ENCODE results near the gene FGD5.

The FGD5 gene

DNA sequence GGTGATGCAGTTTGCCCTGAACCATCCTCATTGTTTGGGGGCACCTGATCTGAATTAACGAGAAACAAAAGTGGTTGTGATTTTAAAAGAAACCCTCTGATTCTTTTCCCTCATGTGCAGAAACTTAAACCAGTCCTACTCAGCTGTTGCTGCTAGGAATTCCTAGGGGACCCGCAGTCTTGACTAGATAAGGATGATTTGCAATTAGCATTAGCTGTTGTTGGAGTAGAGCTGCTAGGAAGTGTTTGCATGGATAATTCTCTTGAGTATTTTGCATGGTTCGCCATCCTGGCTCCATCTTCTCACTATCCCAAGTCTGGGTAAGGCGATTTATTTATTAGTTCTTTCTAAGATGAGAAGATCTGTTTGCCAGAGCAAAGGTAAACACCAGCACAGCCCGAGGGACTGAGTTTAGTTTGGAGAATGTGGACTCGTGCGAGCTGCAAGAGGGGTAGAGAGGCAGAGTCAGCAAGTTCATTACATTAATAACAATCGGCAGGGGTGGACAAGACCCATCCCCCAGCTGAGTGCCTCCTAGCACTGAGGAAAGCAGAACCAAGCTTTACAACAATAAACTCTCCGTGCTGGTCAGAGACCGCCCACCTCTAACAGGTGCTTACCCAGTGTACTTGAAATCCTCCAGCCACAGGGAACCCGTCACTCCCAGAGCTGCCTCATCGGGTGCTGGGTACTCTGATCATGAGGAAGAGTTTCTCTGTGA, 4.1 kb downstream of the FGD5 start:
- in situ Hi-C loops (cut with HindIII; ENCODE audit: low sequenced_read_pairs), result loop anchor here (10.0 kb wide), 1 partner anchor 102 kb away; no protein-coding TSS in a partner anchor

DNA sequence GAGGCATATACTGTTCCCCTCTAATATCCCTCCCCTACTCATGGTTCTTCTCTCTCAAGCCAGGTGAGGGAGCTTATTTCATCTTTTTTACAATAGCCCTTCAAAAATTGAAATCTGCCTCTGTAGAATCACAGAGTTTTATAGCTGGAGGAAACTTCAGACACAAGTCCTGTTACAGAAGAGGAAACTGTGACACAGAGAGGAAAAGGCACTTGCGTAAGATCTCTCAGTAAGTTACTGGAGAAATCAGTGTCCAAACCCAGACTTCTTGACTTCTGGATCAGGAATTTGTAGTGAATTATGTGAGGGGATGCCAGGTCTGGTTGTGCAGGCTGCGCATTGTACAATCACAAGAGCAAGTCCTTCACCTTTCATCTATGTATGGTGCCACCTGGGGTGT, 4.6 kb downstream of the FGD5 start:
- in situ Hi-C loops (cut with HindIII; ENCODE audit: low sequenced_read_pairs), result loop anchor here (10.0 kb wide), 1 partner anchor 101 kb away; no protein-coding TSS in a partner anchor

DNA sequence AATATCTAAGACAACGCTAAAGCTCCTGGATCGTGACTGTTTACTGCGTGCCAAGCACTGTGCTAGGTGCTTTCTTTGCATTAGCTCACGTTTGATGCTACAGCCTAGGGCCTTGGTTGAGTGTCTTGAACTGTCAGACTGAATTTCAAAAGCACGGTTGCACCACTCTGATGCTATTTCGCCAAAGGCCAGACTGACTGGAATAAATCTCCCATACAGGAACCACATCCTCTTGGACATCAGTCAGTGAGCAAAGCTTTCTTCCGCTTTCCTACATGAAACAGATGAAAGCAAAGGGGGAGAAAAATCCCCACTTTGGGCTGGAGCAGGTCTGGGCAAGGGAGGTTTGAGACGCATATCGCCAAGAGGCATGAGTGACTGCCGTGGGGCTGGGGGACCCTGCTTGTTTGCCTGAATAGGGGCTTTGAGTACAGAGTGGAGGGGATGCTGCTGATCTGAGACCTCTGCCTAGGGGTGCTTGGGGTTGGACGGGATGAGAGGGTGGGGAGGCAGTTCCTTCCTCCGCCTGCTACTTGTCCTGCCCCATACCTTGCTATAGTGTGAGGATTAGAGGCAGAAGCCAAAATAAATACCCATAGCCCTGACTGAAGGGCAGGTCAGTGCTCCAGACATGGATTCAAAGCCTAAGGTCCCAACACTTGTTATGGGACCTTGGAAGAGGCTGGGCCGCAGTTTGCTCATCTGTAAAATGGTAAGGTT, 5.3 kb downstream of the FGD5 start:
- in situ Hi-C loops (cut with HindIII; ENCODE audit: low sequenced_read_pairs), result loop anchor here (10.0 kb wide), 1 partner anchor 101 kb away; no protein-coding TSS in a partner anchor

DNA sequence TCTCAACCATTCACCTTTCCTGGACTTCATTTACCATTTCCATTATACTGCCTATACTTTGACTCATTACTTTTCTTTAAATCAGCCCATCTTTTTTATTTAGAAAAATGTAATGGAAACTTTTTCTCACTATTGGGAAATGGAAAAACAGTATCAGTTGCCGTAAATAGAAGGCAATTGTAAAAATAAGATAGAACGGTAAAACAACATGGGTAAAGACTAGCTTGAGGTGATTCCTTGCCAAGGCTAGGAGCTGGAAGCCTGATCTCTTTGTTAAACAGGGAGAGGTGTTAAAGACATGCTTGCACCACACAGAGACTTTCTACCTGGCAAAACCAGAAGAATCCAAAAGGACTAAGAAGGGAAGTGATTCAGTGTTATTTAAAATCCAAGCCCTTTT, 5.9 kb downstream of the FGD5 start:
- in situ Hi-C loops (cut with HindIII; ENCODE audit: low sequenced_read_pairs), result loop anchor here (10.0 kb wide), 1 partner anchor 100 kb away; no protein-coding TSS in a partner anchor

DNA sequence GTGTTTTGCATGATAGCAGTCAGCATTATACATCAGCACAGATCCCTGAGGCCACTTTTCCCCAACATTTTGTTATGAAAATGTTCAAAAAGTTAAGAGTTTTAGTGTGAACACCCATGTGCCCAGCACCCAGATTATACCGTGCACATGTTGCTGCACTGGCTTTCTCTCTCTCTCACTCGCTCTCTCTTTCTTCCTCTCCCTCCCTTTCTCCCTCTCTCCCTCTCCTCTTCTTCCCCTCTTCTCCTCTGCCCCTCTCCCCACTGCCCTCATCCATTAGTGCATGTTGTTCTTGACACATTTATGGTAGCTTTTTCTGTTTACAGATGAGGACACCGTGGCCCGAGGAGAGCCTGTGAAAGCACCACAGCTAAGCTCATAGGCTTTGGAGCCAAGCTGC, 7.3 kb downstream of the FGD5 start:
- in situ Hi-C loops (cut with HindIII; ENCODE audit: low sequenced_read_pairs), result loop anchor here (10.0 kb wide), 1 partner anchor 99 kb away; no protein-coding TSS in a partner anchor

DNA sequence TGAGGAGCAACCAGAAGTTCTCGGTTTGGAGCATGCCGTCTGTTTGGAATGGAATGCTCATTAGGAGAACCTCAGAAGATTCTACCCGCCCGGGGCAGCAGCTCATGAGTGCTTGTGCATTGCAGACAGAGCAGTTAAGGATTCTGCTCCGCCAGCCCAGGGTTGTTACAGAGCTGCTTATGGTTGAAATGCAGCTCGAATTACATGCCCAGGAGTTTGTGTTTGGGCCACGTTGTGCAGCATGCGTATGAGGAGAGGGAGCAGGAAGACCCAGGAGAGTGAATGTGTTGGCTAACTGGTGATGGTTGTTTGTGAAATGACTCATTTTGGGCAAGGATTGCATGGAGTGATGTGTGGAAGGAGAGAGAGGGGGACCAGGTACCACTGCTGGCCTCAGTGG, 9.0 kb downstream of the FGD5 start:
- in situ Hi-C loops (cut with HindIII; ENCODE audit: low sequenced_read_pairs), result loop anchor here (10.0 kb wide), 1 partner anchor 97 kb away; no protein-coding TSS in a partner anchor

DNA sequence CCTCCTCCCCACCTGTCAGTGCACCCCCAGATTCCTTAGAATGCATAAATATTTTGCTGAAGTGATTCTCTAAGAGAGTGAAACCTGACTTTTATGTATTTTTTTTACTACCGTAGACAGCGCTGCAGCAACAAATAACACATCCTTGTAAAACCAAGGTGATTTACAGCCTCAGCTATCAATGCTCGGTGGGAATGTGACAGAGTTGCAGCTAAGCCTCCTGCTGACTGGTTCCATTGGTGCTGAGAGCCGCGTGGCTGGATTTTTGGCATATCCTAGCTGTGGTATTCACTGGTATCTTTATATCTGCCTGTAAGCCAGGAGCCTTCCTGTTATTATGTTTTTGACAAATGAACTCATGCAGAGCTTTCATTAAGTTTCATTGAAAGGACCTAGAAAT, 11.0 kb downstream of the FGD5 start:
- in situ Hi-C loops (cut with HindIII; ENCODE audit: low sequenced_read_pairs), result loop anchor here (10.0 kb wide), 1 partner anchor 95 kb away; no protein-coding TSS in a partner anchor

DNA sequence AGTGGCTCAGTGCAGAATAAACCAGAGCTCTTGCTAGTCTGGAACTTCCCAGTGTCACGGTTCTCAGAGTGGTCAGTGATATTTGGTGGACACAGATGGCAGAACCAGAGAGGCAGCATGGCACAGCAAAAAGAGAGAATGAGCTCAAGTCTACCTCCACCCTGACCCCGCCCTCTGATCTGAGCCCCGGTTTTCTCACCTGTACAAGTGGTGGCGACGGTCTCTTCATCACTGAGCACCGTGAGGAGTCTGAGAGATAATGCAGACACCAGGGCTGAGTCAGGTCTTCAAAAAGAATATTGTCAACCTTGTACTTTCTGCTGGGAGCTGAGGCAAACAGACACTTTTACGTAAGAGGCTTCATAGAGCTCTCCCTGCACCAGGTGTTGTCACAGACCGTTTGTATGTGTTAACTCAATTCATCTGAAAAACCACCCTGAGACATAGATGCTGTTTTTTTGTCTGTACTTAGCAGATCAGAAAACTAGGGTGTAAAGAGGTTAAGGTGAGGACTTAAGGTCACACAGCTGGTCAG, 13.2 kb downstream of the FGD5 start:
- in situ Hi-C loops (cut with HindIII; ENCODE audit: low sequenced_read_pairs), result no loop called here

DNA sequence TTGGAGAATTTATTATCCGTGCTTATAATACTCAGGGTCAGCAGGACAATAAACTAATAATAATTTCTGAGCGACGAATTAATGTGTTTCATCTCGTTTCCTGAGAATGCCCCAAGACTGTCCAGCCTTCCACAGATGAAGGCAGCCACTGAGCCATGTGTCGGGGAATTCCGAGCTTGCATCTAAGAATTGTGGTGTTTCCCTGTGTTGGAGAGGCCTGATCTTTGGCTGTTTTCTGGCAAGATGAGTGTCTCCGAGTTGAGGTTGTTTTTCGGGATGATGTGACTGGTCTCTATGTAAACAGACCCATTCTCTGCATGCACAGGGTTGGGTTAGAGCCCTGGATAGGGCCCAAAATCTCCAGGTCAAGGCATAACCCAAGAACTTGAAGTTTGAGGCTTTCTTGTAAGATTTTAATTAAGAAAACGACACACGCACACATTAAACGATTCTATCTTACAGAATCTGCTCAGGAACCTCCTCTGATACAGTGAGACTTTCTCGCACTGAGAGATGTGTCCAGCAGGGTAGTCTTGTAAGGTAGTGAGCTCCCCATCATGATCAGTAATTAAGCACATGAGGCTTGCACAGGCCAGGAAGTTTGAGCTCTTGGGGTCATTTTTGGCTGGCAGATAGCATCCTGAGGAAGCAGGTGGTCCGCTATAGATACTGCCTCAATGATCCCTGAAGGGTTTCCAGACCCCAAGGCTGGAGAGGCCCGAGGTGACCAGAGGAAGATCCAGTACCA, 14.4 kb downstream of the FGD5 start:
- in situ Hi-C loops (cut with HindIII; ENCODE audit: low sequenced_read_pairs), result no loop called here

DNA sequence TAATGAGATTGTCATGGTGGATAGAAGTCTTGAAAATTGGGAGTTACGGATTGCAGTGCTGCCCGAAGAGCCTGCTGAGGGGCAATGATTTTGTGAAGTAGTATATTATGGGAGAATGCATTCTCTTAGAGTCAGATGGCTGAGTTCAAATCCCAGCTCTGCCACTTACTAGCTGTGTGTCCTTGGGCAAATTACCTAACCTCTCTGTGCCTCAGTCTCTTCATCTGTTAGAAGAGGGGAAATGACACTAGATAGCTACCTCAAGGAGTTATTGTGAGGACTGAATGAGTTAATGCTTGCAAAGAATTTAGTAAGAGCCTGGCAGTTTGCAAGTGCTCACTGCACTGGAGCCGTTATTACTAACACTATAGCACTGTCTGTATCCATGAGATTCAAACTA, 15.4 kb downstream of the FGD5 start:
- in situ Hi-C loops (cut with HindIII; ENCODE audit: low sequenced_read_pairs), result no loop called here

DNA sequence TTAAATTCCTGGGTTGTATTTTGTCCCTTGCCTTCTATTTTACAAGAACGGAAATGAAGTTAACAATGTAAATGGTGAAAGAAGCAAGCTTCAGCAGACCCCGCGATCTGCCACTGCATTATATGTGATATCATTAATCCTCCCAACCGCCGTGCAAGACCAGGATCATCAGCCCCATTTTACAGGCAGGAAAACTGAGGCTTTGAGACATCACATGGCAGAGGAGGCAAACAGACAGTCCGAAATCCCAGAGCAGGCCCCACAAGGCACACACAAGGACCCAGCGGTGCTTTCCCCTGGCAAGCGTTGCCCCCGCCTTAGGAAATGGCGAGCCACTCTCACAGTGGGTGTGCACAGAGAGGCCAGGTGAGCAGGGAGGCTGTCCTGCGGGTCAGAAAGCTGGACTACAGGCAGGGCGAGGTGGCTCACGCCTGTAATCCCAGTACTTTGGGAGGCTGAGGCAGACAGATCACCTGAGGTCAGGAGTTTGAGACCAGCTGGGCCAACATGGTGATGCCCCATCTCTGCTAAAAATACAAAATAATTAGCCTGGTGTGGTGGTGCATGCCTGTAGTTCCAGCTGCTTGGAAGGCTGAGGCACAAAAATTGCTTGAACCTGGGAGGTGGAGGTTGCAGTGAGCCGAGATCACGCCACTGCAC, 16.2 kb downstream of the FGD5 start:
- in situ Hi-C loops (cut with HindIII; ENCODE audit: low sequenced_read_pairs), result loop anchor here (5.0 kb wide), 1 partner anchor 48 kb away; no protein-coding TSS in a partner anchor

DNA sequence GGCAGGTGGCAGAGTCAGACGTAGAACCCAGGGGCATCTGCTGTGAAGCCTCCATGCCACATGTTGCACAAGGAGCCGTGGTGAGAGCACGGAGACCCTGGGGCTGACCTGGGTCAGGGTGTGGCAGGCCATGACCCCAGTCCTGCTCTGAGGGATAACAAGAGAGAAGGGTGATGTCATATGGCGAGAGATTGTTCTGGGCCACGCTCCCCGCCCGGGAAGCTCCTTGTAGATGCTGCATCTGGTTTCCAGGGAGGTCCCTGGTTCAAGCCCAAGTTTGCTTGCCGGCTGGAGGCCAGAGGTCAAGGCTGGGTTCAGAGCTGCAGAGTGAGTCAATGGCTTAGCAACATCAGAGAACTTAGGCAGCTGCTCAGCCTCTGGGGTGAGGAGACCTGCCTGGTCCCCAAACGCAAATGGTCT, 17.3 kb downstream of the FGD5 start:
- in situ Hi-C loops (cut with HindIII; ENCODE audit: low sequenced_read_pairs), result loop anchor here (5.0 kb wide), 1 partner anchor 49 kb away; no protein-coding TSS in a partner anchor

DNA sequence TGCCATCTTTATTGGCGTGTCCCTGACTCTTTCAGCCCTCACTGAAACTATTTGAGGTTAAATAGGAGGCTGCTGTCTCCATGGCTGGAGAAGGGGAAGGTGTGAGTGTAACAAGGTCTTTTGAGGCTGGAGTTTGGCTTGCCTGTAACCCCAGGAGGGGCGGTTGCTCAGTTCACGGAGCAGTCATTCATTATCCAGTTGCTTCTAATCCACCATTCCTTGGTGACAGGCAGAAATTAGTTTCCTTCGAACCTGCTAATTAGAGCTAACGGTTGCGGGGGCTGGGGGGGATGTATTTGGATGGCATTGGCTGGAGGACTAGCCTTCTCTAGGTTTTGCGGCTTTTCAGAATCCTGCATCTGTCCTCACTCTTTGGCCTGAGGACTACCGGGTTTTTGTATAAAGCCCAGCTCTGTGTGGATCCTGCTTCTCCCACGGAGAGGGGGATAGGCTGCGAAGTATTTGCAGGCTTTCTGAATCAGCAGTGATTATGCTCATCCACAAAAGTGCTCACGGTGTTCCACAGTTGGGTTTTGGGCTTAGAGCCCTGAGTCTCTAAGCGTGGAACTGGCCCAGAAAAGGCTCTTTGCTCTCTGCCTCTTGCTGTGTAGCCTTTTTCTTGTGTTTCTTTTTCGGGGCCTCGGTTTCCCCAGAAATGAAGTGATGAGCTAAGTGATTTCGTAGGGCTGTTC, 18.6 kb downstream of the FGD5 start:
- in situ Hi-C loops (cut with HindIII; ENCODE audit: low sequenced_read_pairs), result loop anchor here (5.0 kb wide), 1 partner anchor 50 kb away; no protein-coding TSS in a partner anchor

DNA sequence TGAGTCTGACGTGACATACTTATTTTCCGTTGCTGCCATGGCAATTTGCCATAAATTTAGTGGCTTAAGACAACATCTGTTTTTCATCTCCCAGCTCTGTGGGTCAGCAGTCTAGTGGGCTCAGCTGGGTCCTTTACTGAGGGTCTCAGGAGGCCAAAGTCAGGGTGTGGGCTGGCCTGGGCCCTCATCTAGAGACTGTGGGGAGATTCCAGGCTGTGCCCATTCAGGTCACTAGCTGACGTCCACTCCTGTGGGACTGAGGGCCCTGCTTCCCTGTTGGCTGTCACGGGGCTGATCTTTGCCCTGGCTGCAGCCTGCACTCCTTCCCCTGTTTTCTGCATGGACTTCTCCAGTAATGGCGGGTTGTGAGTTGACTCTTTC, 19.1 kb downstream of the FGD5 start:
- in situ Hi-C loops (cut with HindIII; ENCODE audit: low sequenced_read_pairs), result loop anchor here (5.0 kb wide), 1 partner anchor 51 kb away; no protein-coding TSS in a partner anchor

DNA sequence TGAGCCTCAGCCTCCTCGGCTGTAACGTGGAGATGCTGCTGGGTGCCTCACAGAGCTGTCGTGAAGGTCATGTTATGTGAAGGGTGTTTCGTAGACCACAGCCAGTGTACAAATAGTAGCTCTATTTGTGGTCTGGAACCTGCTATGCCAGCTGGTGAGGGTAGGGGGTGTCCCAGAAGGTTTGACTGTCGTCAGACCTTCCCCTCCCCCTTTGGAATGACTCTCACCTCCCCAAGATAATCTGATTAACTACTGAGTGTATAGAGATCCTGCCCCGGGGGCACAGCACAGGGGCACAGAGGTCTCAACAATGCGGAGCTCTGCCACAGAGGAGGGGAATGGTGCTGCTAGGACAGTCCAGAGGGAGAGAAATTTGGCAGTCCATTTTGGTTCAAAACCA, 20.5 kb downstream of the FGD5 start:
- in situ Hi-C loops (cut with HindIII; ENCODE audit: low sequenced_read_pairs), result loop anchor here (5.0 kb wide), 1 partner anchor 52 kb away; no protein-coding TSS in a partner anchor

DNA sequence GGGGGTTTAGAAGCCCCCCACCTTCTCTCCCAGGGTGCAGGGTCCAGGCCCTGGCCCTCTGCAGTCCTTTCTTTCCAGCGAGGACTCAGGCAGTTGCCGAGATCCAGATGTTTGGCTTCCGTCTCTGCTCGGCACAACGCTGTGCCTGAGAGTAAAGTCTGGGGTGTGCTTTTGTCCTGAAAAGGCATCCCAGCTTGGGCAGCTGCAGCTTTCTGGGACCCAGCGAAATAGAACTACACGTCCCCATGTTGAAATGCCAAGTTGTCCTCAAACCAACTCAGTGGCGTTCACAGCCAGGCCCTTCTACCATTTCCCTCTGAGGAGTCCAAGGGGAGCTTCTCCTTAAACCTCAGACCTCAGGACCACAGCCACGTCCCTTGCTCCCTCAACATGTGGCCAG, 23.1 kb downstream of the FGD5 start:
- in situ Hi-C loops (cut with HindIII; ENCODE audit: low sequenced_read_pairs), result no loop called here

DNA sequence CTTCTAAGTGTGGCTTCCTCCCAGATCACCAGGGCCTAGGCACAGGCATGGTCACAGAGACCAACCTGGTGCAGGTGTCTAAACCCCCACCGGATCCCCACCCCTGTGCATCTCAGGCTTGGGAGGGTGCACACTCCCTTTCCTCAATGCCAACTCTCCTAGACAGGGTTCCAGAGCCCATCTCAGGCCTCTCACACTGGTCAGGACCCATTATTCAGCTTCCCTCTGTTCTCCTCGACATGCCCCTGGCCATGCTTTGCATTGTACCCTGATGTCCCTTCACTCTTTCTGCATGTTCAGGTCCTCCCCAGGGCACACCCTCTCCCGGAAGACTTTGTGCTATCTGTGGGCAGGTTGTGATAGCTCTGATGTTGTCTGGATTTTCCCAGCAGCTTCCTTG, 23.5 kb downstream of the FGD5 start:
- in situ Hi-C loops (cut with HindIII; ENCODE audit: low sequenced_read_pairs), result no loop called here

DNA sequence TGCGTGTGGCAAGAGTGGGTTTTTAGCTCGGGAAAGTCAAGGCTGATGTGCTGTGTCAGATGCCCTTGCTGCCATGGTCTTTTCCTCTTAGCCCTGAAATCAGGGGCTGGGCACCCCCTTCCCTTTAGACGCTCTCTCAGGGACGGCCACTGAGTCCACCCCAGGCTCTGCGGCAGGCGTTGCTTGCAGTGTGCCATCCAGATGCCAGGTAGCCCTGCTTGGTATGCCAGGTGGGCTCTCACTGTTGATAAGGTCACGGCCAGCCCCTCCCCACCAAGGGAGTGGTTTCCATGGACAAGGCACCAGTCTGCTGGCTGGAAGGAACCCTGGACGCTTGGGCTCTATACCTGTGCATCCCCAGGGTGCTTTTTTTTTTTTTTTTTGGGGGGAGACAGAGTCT, 24.6 kb downstream of the FGD5 start:
- in situ Hi-C loops (cut with HindIII; ENCODE audit: low sequenced_read_pairs), result no loop called here

DNA sequence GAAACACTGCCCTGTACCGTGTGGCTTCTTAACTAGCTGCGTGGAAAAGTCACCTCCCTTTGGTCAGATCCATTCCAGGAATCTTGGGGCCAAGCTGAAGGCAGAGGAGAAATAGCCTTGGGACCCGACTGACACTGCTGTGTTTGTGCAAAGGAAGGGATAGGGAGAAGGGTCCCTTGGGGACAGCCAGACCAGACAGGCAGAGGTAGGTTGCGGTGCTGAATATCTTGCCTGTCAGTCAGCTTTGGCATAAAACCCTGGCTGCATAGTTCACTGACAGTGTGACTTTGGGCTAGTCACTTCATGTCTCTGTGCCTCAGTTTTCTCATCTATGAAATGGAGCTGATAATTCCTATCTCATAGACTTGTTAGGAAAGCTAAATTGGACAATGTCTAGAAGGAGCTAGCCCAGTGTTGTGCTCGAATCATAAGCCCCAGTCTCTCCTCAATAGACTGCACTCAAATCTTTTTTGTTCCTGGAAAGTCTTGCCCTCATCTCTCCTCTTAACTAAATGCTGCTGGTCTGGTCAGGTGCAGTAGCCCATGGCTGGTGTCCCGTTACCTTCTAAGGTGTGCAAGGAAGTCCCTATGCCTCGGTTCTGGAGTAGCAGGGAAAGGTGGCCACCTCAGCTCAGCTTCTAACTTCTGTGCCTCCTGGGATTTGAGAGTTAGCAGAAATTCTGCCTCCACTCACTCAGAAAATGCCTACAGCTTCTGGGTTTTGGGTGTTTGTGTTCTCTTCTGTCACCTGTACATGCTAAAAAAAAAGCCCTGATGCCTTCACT, 25.8 kb downstream of the FGD5 start:
- in situ Hi-C loops (cut with HindIII; ENCODE audit: low sequenced_read_pairs), result no loop called here
